Neural cell (in vitro differentiated cells): ENCODE results near the gene POLR1E.

ENCODE experiments used
- CTCF ChIP-seq: fragments of 450-650 bp; IDR thresholded peaks from 2 replicates; pipeline ENCODE4 v1.5.1; 2014; ENCODE audit warnings: antibody characterized with exemption, mild to moderate bottlenecking, moderate library complexity; ENCODE audit not compliant: poor library complexity, severe bottlenecking
- EZH2 ChIP-seq: fragments of 200-600, 300-800 bp; shearing (Covaris generic), sonication (generic); IDR thresholded peaks from 2 replicates; pipeline ENCODE4 v1.6.1; 2014; ENCODE audit warnings: antibody characterized with exemption, low read length, borderline replicate concordance, mild to moderate bottlenecking; ENCODE audit not compliant: insufficient read depth, poor library complexity, severe bottlenecking
- MXI1 ChIP-seq: fragments of 450-650 bp; conservative IDR thresholded peaks from 2 replicates; pipeline ENCODE4 v1.6.1; 2014; ENCODE audit warnings: antibody characterized with exemption, mild to moderate bottlenecking; ENCODE audit not compliant: poor library complexity, severe bottlenecking
- POLR2AphosphoS5 ChIP-seq: IDR thresholded peaks from 2 replicates; pipeline ENCODE4 v1.6.1; 2012
- RAD21 ChIP-seq: fragments of 450-650 bp; conservative IDR thresholded peaks from 2 replicates; pipeline ENCODE4 v1.6.1; 2014; ENCODE audit warnings: antibody characterized with exemption, mild to moderate bottlenecking, moderate library complexity
- SMC3 ChIP-seq: fragments of 450-650 bp; conservative IDR thresholded peaks from 2 replicates; pipeline ENCODE4 v1.6.1; 2014; ENCODE audit warnings: antibody characterized with exemption, mild to moderate bottlenecking, moderate library complexity; ENCODE audit not compliant: poor library complexity
- TAF1 ChIP-seq: IDR thresholded peaks from 2 replicates; pipeline ENCODE4 v1.6.1; 2012; ENCODE audit warnings: low read depth
- TF ChIP-seq, protein P1 (sequence below): IDR thresholded peaks from 2 replicates; pipeline ENCODE4 v1.6.1; 2012; ENCODE audit warnings: borderline replicate concordance

DNA sequence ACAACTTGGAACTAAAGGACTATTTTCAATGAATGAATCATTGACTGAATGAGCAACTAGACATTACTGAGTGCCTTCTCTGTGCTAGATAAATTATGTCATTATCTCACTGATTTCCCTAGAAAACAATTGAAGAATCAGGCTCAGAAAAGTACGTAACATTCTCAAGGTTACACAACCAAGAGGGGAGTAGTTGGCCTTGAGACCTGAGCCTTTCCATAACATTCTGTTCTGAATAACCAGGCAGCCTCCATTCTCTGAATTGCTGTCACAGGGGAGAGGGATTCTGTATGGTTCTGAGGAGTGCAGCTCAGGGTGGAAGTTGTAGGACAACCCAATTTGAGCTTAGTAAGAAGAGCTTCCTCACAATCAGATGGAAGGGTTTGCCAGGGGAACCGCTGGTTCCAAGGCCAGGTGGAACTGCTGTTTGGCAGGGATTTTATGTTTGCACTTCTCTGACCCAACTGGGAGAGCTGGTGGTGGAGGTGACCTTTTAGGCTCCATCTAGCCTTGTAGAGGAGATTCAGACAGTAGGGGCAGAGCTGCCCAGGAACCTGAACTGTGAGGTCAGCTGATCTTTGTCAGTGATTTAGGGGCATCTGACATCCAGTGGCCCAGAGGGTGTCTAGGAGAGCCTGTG lies 16.3 kb downstream of the POLR1E start:
- TF ChIP-seq POLR2AphosphoS5 = no peak
- TF ChIP-seq RAD21 = no peak
- TF ChIP-seq, protein P1, sequence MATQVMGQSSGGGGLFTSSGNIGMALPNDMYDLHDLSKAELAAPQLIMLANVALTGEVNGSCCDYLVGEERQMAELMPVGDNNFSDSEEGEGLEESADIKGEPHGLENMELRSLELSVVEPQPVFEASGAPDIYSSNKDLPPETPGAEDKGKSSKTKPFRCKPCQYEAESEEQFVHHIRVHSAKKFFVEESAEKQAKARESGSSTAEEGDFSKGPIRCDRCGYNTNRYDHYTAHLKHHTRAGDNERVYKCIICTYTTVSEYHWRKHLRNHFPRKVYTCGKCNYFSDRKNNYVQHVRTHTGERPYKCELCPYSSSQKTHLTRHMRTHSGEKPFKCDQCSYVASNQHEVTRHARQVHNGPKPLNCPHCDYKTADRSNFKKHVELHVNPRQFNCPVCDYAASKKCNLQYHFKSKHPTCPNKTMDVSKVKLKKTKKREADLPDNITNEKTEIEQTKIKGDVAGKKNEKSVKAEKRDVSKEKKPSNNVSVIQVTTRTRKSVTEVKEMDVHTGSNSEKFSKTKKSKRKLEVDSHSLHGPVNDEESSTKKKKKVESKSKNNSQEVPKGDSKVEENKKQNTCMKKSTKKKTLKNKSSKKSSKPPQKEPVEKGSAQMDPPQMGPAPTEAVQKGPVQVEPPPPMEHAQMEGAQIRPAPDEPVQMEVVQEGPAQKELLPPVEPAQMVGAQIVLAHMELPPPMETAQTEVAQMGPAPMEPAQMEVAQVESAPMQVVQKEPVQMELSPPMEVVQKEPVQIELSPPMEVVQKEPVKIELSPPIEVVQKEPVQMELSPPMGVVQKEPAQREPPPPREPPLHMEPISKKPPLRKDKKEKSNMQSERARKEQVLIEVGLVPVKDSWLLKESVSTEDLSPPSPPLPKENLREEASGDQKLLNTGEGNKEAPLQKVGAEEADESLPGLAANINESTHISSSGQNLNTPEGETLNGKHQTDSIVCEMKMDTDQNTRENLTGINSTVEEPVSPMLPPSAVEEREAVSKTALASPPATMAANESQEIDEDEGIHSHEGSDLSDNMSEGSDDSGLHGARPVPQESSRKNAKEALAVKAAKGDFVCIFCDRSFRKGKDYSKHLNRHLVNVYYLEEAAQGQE = no peak
- TF ChIP-seq EZH2 = no peak
- no peak for TF ChIP-seq CTCF
- TF ChIP-seq TAF1 = no peak
- no peak for TF ChIP-seq MXI1
- no peak for TF ChIP-seq SMC3
